OCI-LY7 (cell line): ENCODE results near the gene SMIM24. TPM values are rescaled to one million over a fixed set of nuclear protein-coding genes. Genes with fewer than 3 reads are reported as not detected.

Experiments
- BruUV-seq: library from RNA; stranded (reverse); fragments of 400-500 nt; replicated peaks from 2 replicates; lab custom pipeline; 2021; lab: Mats Ljungman, UMichigan
- CTCF ChIA-PET: fragments of 300-600 bp; sonication (Branson Sonifier 250); formaldehyde crosslinking; loops from one replicate; lab custom pipeline; 2022; ENCODE audit warnings: antibody characterized with exemption; ENCODE audit not compliant: unreplicated experiment; lab: Charles Lee
- POLR2A ChIA-PET: fragments of 300-600 bp; sonication (Branson Sonifier 250); formaldehyde crosslinking; loops from one replicate; lab custom pipeline; 2022; ENCODE audit warnings: antibody characterized with exemption; lab: Charles Lee
- DNase-seq: peaks from one replicate; pipeline ENCODE4 v3.0.0-alpha.2; 2015; ENCODE audit warnings: low spot score
- H2AFZ ChIP-seq: fragments of 200-600 bp; sonication (generic), shearing (Covaris generic); 2 replicates; pipeline ENCODE4 v1.6.1; 2014; ENCODE audit warnings: mild to moderate bottlenecking, antibody characterized with exemption, low read length, moderate library complexity
- H3K27ac ChIP-seq: fragments of 200-600 bp; sonication (generic); 2 replicates; pipeline ENCODE4 v1.5.1; 2014; ENCODE audit warnings: mixed run types, low read depth, mild to moderate bottlenecking, moderate library complexity, low read length, inconsistent platforms; ENCODE audit not compliant: poor library complexity, severe bottlenecking
- H3K36me3 ChIP-seq: fragments of 200-600 bp; sonication (generic); 2 replicates; pipeline ENCODE4 v1.6.1; 2014; ENCODE audit warnings: mild to moderate bottlenecking, antibody characterized with exemption, low read length, moderate library complexity, mixed read lengths; ENCODE audit not compliant: insufficient read depth
- H3K4me1 ChIP-seq: fragments of 200-600 bp; sonication (generic); 2 replicates; pipeline ENCODE4 v1.5.1; 2014; ENCODE audit warnings: mild to moderate bottlenecking, low read length; ENCODE audit not compliant: insufficient read depth, poor library complexity, severe bottlenecking
- H3K4me2 ChIP-seq: fragments of 200-600 bp; sonication (generic); 2 replicates; pipeline ENCODE4 v1.6.1; 2014; ENCODE audit warnings: mild to moderate bottlenecking, low read length
- H3K4me3 ChIP-seq: fragments of 200-600 bp; sonication (generic); 2 replicates; pipeline ENCODE4 v1.5.1; 2014; ENCODE audit warnings: mild to moderate bottlenecking, low read depth, low read length; ENCODE audit not compliant: poor library complexity, severe bottlenecking
- H3K79me2 ChIP-seq: fragments of 200-600 bp; sonication (generic); 2 replicates; pipeline ENCODE4 v1.6.1; 2016; ENCODE audit warnings: low read depth, mild to moderate bottlenecking, low read length, moderate library complexity, mixed read lengths; ENCODE audit not compliant: insufficient read depth
- H3K9me2 ChIP-seq: fragments of 200-600 bp; sonication (generic); 2 replicates; pipeline ENCODE4 v1.6.1; 2016; ENCODE audit warnings: mild to moderate bottlenecking, low read length, mixed read lengths; ENCODE audit not compliant: insufficient read depth
- H3K9me3 ChIP-seq: fragments of 200-600 bp; sonication (generic); 2 replicates; pipeline ENCODE4 v1.6.1; 2014; ENCODE audit warnings: mild to moderate bottlenecking, mixed run types, low read length, mixed read lengths
- H4K20me1 ChIP-seq: fragments of 200-600 bp; sonication (generic); 2 replicates; pipeline ENCODE4 v1.6.1; 2014; ENCODE audit warnings: mild to moderate bottlenecking, antibody characterized with exemption, low read length, moderate library complexity, mixed read lengths; ENCODE audit not compliant: insufficient read depth
- EZH2phosphoT487 ChIP-seq: fragments of 200-600 bp; sonication (generic); IDR thresholded peaks from 2 replicates; pipeline ENCODE4 v1.6.1; 2018; ENCODE audit warnings: low read depth, borderline replicate concordance, mild to moderate bottlenecking, mixed run types, antibody characterized with exemption, low read length, moderate library complexity, mixed read lengths
- intact Hi-C: fragments of 100-400 bp; cut with micrococcal nuclease; formaldehyde crosslinking; loops from one replicate; pipeline ENCODE4 v1.10.0; 2022; ENCODE audit not compliant: unreplicated experiment
- total RNA-seq, 2 experiments: library from RNA; depleted of rRNA in 1 of 2; stranded (reverse); fragments of >200 nt in 1 of 2; shearing (Covaris generic) in 1 of 2; gene quantifications; 2 replicates each; pipeline ENCODE4 v1.2.3, GENCODE V29; 2014 to 2022
- TF ChIP-seq, protein P1 (sequence below): fragments of 200-600 bp; sonication (generic); conservative IDR thresholded peaks from 2 replicates; pipeline ENCODE4 v1.5.1; 2014; ENCODE audit warnings: mild to moderate bottlenecking, antibody characterized with exemption, low read length, moderate library complexity, mixed read lengths

The SMIM24 gene
- total RNA-seq, 2 experiments from 2014 or later: 6.8 to 9.9 TPM

DNA sequence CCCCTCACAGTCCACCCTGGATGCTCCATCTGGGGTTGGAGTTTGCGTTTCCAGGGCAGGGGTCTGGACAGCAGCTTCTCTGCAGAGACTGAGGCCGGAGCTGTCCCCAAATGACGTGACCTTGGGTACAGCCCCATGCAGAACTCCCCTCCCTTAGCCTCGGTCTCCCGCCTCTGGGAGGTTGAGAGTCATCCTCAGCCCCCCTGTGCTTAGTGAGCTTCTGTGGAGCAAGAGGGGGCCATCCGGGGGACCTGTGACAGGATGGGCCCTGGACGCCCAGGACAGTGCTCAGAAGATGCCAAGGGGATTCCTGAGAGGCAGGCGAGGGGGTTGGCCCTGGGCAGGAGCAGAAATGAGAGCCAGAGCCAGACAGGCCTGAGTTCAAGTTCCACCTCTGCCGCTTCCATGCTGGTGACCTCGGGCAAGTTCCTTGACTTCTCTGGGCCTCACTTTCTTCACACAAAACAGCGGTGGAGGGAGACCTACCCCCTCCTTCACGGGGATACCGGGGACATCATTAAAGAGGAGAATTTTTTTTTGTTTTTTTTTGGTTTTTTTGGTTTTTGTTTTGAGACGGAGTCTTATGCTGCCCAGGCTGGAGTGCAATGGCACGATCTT is 20.3 kb downstream of the SMIM24 start:
- Histone ChIP-seq H3K36me3 (no peaks in the 10 kb centered on the region), H3K79me2 (no peaks in the 10 kb centered on the region), H3K27ac (no peak overlapping the region), H3K9me3 (no peaks in the 10 kb centered on the region), H2AFZ (no peak overlapping the region), H3K4me3 (no peak overlapping the region), H3K9me2 (no peaks in the 10 kb centered on the region), H3K4me2 (no peak overlapping the region), H4K20me1 (no peaks in the 10 kb centered on the region), H3K4me1 (no peaks in the 10 kb centered on the region)
- BruUV-seq: no TSS peak
- CTCF ChIA-PET: no interaction called here
- intact Hi-C loops: no loop called here
- DNase-seq: no peak
- TF ChIP-seq, protein P1, sequence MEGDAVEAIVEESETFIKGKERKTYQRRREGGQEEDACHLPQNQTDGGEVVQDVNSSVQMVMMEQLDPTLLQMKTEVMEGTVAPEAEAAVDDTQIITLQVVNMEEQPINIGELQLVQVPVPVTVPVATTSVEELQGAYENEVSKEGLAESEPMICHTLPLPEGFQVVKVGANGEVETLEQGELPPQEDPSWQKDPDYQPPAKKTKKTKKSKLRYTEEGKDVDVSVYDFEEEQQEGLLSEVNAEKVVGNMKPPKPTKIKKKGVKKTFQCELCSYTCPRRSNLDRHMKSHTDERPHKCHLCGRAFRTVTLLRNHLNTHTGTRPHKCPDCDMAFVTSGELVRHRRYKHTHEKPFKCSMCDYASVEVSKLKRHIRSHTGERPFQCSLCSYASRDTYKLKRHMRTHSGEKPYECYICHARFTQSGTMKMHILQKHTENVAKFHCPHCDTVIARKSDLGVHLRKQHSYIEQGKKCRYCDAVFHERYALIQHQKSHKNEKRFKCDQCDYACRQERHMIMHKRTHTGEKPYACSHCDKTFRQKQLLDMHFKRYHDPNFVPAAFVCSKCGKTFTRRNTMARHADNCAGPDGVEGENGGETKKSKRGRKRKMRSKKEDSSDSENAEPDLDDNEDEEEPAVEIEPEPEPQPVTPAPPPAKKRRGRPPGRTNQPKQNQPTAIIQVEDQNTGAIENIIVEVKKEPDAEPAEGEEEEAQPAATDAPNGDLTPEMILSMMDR: no peak
- no peak for TF ChIP-seq EZH2phosphoT487
- POLR2A ChIA-PET: no interaction called here

DNA sequence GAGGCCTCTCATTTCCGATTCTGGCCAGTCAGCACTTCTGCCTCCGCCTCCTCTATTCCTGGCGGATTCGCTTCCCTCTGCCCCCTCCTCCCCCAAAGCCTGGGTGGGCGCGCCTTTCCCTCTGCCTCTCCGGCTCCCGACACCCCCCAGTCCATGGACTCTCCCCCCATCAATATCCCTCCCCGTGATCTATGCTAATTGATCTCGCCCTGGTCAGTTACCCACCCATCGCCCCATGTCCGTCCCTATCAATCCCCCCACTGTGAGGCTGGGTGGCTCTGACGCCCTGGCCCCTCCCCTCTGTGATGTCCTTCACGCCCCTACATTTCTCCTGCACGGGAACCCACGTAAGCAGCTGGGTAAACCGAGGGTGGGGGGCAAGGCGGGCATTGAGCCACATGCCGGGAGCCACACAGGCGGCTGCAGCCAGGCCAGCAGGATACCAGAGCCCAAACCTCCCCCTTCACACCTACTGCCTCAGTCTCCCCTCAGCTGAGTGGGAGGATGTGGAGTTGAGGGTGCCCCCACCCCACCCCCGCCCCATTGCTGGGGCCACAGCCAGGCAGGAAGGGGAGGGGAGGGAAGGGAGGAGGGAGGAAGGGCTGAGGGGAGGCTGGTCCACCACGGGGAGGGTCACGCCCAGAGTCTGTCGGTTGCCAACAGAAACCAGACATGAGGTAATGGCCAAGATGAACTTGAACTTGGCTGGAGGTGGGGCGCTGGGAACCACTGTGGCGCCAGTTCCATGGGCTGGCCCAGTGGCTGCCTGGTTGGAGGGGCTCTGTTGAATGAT is 21.0 kb downstream of the SMIM24 start:
- H3K27ac ChIP-seq: no peak overlapping the region
- no peak for DNase-seq
- ChIA-PET POLR2A (no interaction called here), CTCF (no interaction called here)
- H2AFZ ChIP-seq: no peak overlapping the region
- no peaks in the 10 kb centered on the region for H4K20me1 ChIP-seq
- H3K4me1 ChIP-seq: no peaks in the 10 kb centered on the region
- intact Hi-C loops: no loop called here
- H3K79me2 ChIP-seq: no peaks in the 10 kb centered on the region
- H3K9me2 ChIP-seq: no peaks in the 10 kb centered on the region
- no peaks in the 10 kb centered on the region for H3K9me3 ChIP-seq
- H3K4me2 ChIP-seq: no peak overlapping the region
- H3K36me3 ChIP-seq: no peaks in the 10 kb centered on the region
- TF ChIP-seq, protein P1: no peak
- TF ChIP-seq EZH2phosphoT487: no peak
- no TSS peak for BruUV-seq
- no peak overlapping the region for H3K4me3 ChIP-seq
